Measurements from ENCODE around the gene KLC4.

KLC4 gene

GRCh38 chr6:43105538-43106222, 46.2 kb downstream of the KLC4 start:
- H3K9me3 ChIP-seq (ENCODE audit: low read length), result no peaks in the 10 kb centered on the region
- no peak overlapping the region for H3K4me2 ChIP-seq (ENCODE audit: low read length)
- H4K20me1 ChIP-seq (ENCODE audit: insufficient read depth, low read length), result no peaks in the 10 kb centered on the region
- no peaks in the 10 kb centered on the region for H3K9me2 ChIP-seq (ENCODE audit: low read depth, low read length)
- H3K4me3 ChIP-seq (ENCODE audit: low read depth, low read length, poor library complexity, severe bottlenecking), result no peak overlapping the region
- H3K36me3 ChIP-seq (ENCODE audit: insufficient read depth, low read length), result no peaks in the 10 kb centered on the region
- H3K27me3 ChIP-seq (ENCODE audit: insufficient read depth, low read length), result 0 out of 2 replicates have a peak, but pooled peaks cover 4% of the 10 kb centered on the region
- H3K79me2 ChIP-seq (ENCODE audit: insufficient read depth, low read length), result no peaks in the 10 kb centered on the region
- TF ChIP-seq EZH2 (IDR thresholded peaks at IDR 0.05; ENCODE audit: borderline replicate concordance, low read length) (no peak), CTCF (IDR thresholded peaks at IDR 0.05; ENCODE audit: low read length) (no peak)
- no peaks in the 10 kb centered on the region for H3K4me1 ChIP-seq (ENCODE audit: insufficient read depth, low read length, severe bottlenecking)
- H3K27ac ChIP-seq (ENCODE audit: low read depth, low read length, poor library complexity, severe bottlenecking), result no peak overlapping the region
- H2AFZ ChIP-seq (ENCODE audit: low read length), result no peak overlapping the region
- no peaks in the 10 kb centered on the region; the same call in 1 of the 2 replicates for H3F3A ChIP-seq (ENCODE audit: insufficient read depth, low read length)
- no peak overlapping the region for H3K9ac ChIP-seq (ENCODE audit: low read length)

- TF ChIP-seq EZH2 (IDR thresholded peaks at IDR 0.05; ENCODE audit: borderline replicate concordance, low read length) (no peak), CTCF (IDR thresholded peaks at IDR 0.05; ENCODE audit: low read length) (no peak)
- H4K20me1 ChIP-seq (ENCODE audit: insufficient read depth, low read length), result no peaks in the 10 kb centered on the region
- H3K9me2 ChIP-seq (ENCODE audit: low read depth, low read length), result no peaks in the 10 kb centered on the region
- H3K9me3 ChIP-seq (ENCODE audit: low read length), result no peaks in the 10 kb centered on the region
- H3K36me3 ChIP-seq (ENCODE audit: insufficient read depth, low read length), result no peaks in the 10 kb centered on the region
- no peaks in the 10 kb centered on the region; the same call in 1 of the 2 replicates for H3F3A ChIP-seq (ENCODE audit: insufficient read depth, low read length)
- H2AFZ ChIP-seq (ENCODE audit: low read length), result no peak overlapping the region
- no peak overlapping the region for H3K9ac ChIP-seq (ENCODE audit: low read length)
- H3K4me3 ChIP-seq (ENCODE audit: low read depth, low read length, poor library complexity, severe bottlenecking), result no peak overlapping the region
- H3K27me3 ChIP-seq (ENCODE audit: insufficient read depth, low read length), result 0 out of 2 replicates have a peak, but pooled peaks cover 4% of the 10 kb centered on the region
- H3K4me1 ChIP-seq (ENCODE audit: insufficient read depth, low read length, severe bottlenecking), result no peaks in the 10 kb centered on the region
- no peak overlapping the region for H3K27ac ChIP-seq (ENCODE audit: low read depth, low read length, poor library complexity, severe bottlenecking)
- H3K79me2 ChIP-seq (ENCODE audit: insufficient read depth, low read length), result no peaks in the 10 kb centered on the region
- no peak overlapping the region for H3K4me2 ChIP-seq (ENCODE audit: low read length)
Observed at GRCh38 chr6:43107344-43108062, 48.1 kb downstream of the KLC4 start.

DNA sequence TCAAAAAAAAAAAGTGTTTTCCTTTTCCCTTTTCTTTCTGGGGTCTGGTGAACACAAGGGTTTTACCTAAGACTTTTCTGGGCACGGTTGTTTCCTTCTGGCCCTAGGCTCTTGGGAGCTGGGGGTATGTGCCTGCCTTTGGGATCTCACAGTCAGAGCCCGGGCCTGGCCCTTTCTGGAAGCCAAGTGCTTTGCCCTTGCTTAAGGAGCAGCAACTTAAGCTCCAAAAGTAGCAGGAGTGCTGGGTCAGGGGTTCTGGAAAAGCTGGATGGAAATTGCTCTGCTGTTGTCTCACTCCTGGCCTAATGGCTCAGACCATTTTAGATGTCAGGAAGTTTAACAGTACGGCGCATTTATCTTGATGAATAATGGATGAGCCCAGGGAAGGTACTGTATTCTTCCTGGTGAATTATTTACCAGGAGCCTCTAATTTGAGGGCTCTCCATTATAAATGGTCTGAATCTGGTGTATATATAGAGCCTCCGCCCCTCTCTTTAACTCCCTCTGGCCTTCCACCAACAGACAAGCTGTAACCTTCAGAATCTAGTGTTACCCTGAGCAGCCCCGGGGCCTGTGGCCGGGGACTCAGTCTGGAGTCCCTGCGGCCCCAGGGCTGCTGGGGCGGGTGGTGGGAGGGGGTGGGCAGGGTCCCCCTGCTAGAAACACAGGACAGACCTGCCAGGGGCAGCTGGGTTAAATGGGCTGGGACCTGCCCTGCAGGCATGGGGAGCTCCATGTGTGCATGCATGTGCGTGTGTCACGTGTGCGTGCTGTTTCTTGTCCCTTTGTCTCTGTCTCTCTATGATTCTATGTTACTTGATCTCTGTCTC, 54.2 kb downstream of the KLC4 start:
- H3K4me2 ChIP-seq (ENCODE audit: low read length), result no peak overlapping the region
- no peaks in the 10 kb centered on the region for H3K9me2 ChIP-seq (ENCODE audit: low read depth, low read length)
- H3K27me3 ChIP-seq (ENCODE audit: insufficient read depth, low read length), result no peaks in the 10 kb centered on the region
- H2AFZ ChIP-seq (ENCODE audit: low read length), result no peak overlapping the region
- no peak for TF ChIP-seq CTCF (IDR thresholded peaks at IDR 0.05; ENCODE audit: low read length)
- no peak for TF ChIP-seq EZH2 (IDR thresholded peaks at IDR 0.05; ENCODE audit: borderline replicate concordance, low read length)
- H3K9ac ChIP-seq (ENCODE audit: low read length), result no peak overlapping the region
- H3K27ac ChIP-seq (ENCODE audit: low read depth, low read length, poor library complexity, severe bottlenecking), result no peak overlapping the region
- H3F3A ChIP-seq (ENCODE audit: insufficient read depth, low read length), result no peaks in the 10 kb centered on the region
- no peaks in the 10 kb centered on the region for H3K79me2 ChIP-seq (ENCODE audit: insufficient read depth, low read length)
- H3K9me3 ChIP-seq (ENCODE audit: low read length), result no peaks in the 10 kb centered on the region
- no peaks in the 10 kb centered on the region for H4K20me1 ChIP-seq (ENCODE audit: insufficient read depth, low read length)
- no peaks in the 10 kb centered on the region for H3K36me3 ChIP-seq (ENCODE audit: insufficient read depth, low read length)
- no peak overlapping the region for H3K4me3 ChIP-seq (ENCODE audit: low read depth, low read length, poor library complexity, severe bottlenecking)
- H3K4me1 ChIP-seq (ENCODE audit: insufficient read depth, low read length, severe bottlenecking), result no peaks in the 10 kb centered on the region
